Thymus (tissue), 11 donors: ENCODE results near the gene TSEN34. TPM values are rescaled to one million over a fixed set of nuclear protein-coding genes. Genes with fewer than 3 reads are reported as not detected.
"Not testable (repeated sequence)": the region's sequence is repeated elsewhere in the genome, so short reads cannot be mapped to it uniquely, and the experiment has no call there.

Experiments used
- DNase-seq, 9 donors: peaks; one replicate each; pipeline ENCODE4 v3.0.0-alpha.2; 2013; ENCODE audit warnings: low spot score in 9 of 9, low read depth in 6 of 9, missing footprints in 1 of 9
- H3K27ac ChIP-seq, 2 donors: one replicate each; pipeline ENCODE4 v1.5.1; 2013; ENCODE audit warnings: control low read depth in 1 of 2, low read depth in 1 of 2, low read length in 1 of 2, mild to moderate bottlenecking in 1 of 2, moderate library complexity in 1 of 2
- H3K27me3 ChIP-seq, 2 donors: one replicate each; pipeline ENCODE4 v1.5.1; 2013; ENCODE audit warnings: low read length in 1 of 2; ENCODE audit not compliant: control insufficient read depth in 2 of 2, insufficient read depth in 1 of 2
- H3K36me3 ChIP-seq, 2 donors: one replicate each; pipeline ENCODE4 v1.5.1; 2013; ENCODE audit warnings: low read length in 1 of 2, mild to moderate bottlenecking in 1 of 2, moderate library complexity in 1 of 2; ENCODE audit not compliant: control insufficient read depth in 2 of 2, insufficient read depth in 2 of 2
- H3K4me1 ChIP-seq, 2 donors: one replicate each; pipeline ENCODE4 v1.5.1; 2013; ENCODE audit warnings: low read length in 2 of 2; ENCODE audit not compliant: control insufficient read depth in 2 of 2, insufficient read depth in 2 of 2
- H3K4me3 ChIP-seq, 2 donors: one replicate each; pipeline ENCODE4 v1.5.1; 2013; ENCODE audit warnings: low read length in 2 of 2, control low read depth in 1 of 2, mild to moderate bottlenecking in 1 of 2
- H3K9me3 ChIP-seq, 2 donors: one replicate each; pipeline ENCODE4 v1.5.1; 2013; ENCODE audit warnings: low read length in 1 of 2, mild to moderate bottlenecking in 1 of 2; ENCODE audit not compliant: control insufficient read depth in 2 of 2, insufficient read depth in 1 of 2
- WGBS: extraction: QIAGEN DNeasy Blood & Tissue Kit; methylation state at CpG from one replicate; pipeline ENCODE4 v1.1.7; 2013; 5-methylcytosine and 5-hydroxymethylcytosine counted together
- polyA plus RNA-seq: library from polyadenylated mRNA; stranded (reverse); fragments of 200-250 nt; gene quantifications from one replicate; pipeline ENCODE4 v1.2.3, GENCODE V29; 2013
- total RNA-seq: library from RNA; stranded (reverse); fragments of 120-200 nt; gene quantifications from one replicate; pipeline ENCODE4 v1.2.4, GENCODE V29; 2013
- donor health status: healthy.

Gene TSEN34
- total and polyA plus RNA-seq, 2 donors = 24.1 to 38.8 TPM

DNA sequence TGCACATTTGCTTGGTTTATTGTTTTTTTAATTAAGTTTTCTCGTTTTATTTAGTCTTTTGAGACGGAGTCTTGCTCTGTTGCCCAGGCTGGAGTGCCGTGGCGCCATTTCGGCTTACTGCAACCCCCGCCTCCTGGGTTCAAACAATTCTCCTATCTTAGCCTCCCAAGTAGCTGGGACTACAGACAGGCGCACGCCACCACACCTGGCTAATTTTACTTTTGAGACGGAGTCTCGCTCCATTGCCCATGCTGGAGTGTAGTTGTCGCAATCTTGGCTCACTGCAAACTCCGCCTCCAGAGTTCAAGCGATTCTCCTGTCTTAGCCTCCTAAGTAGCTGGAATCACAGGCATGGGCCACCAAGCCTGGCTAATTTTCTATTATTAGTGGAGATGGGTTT lies 10.9 kb downstream of the TSEN34 start:
- WGBS = 82% methylated on average over 13 of the region's 13 CpGs
- Histone ChIP-seq H3K4me3 (peak overlapping the region; percentile 73 to 93), H3K36me3 (peaks cover 48 to 60% of the 10 kb centered on the region in 2 donors), H3K9me3 (no peaks in the 10 kb centered on the region), H3K4me1 (peaks cover 13 to 36% of the 10 kb centered on the region in 2 donors), H3K27me3 (no peaks in the 10 kb centered on the region), H3K27ac (no peak overlapping the region)
- no peak for DNase-seq

DNA sequence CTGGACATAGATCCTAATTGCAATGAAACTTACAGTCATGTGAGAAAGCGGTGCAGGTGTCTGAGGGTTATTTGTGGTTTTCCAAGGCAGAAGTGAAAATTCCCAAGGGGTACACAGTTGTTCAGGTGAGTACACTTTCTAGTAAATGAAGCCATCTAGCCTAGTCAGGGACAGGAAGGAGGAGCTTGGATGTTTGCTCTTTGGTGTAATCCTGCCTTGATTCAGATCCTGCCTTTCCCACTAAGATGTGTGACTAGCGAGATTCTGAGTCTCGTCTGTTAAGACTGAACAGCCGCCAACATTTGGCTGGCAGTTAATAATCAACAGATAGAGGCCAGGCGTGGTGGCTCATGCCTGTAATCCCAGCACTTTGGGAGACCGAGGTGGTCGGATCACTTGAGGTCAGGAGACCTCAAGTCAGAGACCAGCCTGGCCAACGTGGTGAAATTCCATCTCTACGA lies 12.1 kb downstream of the TSEN34 start:
- H3K4me1 ChIP-seq = peaks cover 21 to 44% of the 10 kb centered on the region in 2 donors
- WGBS = 90% methylated on average over 9 of the region's 9 CpGs
- peaks cover 0 to 4% of the 10 kb centered on the region in 2 donors for H3K9me3 ChIP-seq
- H3K27ac ChIP-seq = no peak overlapping the region
- no peak overlapping the region for H3K4me3 ChIP-seq
- no peaks in the 10 kb centered on the region for H3K27me3 ChIP-seq
- H3K36me3 ChIP-seq = peaks cover 57 to 71% of the 10 kb centered on the region in 2 donors
- no peak for DNase-seq

DNA sequence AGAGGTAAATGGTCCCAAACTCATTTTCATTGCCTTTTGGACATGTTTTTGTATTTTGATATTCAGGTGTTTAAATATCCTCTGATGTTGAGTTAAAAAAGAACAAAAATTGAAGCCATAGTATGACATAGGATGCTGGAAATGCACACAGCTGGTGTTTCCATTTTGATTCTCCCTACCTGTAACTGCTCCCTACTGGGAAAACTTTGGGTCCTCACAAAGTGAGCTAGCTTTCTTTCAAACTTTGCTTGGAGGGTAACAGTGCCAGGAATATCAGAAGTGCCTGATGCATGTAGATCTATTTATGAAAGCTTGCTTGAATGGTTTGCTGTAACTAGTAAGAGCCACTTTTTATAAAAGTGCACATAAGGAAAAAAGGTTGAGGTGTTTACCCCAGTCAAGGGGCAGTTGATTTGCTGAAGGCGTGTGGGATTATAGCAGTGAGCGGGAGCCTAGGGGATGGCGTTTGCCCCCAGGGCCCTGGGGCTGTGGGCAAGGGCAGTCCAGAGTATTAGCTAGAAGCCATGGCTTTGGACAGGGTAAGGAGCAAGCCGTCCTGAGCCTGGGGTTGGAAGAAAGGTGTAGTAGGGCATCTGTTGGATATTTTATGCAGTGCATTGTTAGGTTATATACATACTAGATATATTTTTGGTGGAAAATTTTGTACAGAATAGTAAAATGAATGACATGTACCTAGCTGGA lies 13.8 kb downstream of the TSEN34 start:
- peaks cover 66 to 79% of the 10 kb centered on the region in 2 donors for H3K36me3 ChIP-seq

DNA sequence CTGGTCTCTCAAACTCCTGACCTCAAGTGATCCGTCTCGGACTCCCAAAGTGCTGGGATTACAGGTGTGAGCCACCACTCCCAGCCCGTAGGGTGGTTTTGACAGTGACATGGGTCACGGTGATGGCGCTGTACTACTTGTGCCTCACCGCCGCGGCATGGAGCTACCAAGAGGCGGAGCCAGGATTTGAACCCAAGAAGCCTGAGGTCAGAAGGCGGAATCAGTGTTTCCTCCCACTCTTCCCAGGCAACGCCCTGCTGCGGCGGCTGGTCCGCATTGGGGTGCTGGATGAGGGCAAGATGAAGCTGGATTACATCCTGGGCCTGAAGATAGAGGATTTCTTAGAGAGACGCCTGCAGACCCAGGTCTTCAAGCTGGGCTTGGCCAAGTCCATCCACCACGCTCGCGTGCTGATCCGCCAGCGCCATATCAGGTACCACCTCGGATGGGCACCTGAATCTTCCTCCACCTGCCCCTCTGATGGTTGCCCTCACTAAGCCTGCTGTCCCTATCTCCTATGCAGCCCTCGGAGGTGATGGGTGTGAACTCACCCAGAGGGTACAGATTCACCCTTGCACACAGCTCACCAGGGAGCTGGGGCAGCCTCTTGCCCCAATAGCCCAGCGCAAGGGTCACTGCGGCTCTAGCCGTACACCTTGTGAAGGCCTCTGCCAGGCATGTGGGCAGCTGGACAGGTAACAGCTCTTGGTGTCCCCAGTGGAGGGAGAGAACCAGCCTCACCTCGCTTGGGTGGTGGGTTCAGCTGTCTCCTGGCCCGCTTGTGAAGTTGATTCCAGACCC lies 15.1 kb downstream of the TSEN34 start:
- H3K36me3 ChIP-seq = peaks cover 66 to 77% of the 10 kb centered on the region in 2 donors
- 96% methylated on average over 27 of the region's 27 CpGs for whole genome bisulfite sequencing
- no peaks in the 10 kb centered on the region for H3K27me3 ChIP-seq
- peaks cover 28 to 62% of the 10 kb centered on the region in 2 donors for H3K4me1 ChIP-seq
- DNase-seq = no peak
- H3K9me3 ChIP-seq = peaks cover 0 to 5% of the 10 kb centered on the region in 2 donors
- no peak overlapping the region for H3K27ac ChIP-seq
- no peak overlapping the region for H3K4me3 ChIP-seq

More for the DNA sequence above, 13.8 kb downstream of the TSEN34 start:
- Histone ChIP-seq H3K4me3 (no peak overlapping the region), H3K9me3 (peaks cover 0 to 5% of the 10 kb centered on the region in 2 donors), H3K27ac (no peak overlapping the region), H3K27me3 (no peaks in the 10 kb centered on the region), H3K4me1 (peaks cover 28 to 57% of the 10 kb centered on the region in 2 donors)
- no peak for DNase-seq
- WGBS = 94% methylated on average over 4 of the region's 4 CpGs

DNA sequence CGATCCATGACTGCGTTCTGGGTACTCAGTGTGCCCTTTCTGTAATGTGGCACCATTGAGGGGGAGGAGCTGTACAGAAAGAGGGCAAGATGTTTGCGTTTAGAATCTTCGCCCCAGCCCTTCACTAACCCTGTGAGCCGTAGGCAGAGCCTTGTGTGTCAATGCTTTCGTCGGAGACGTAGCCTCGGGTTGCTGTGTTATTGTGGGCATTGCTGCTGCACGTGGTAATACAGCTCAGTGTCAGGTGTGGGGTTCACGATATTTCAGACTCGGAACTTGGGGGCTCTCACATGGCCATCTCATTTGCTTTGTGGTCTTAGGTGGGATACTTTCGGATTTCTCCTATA lies 15.7 kb downstream of the TSEN34 start:
- WGBS = 85% methylated on average over 13 of the region's 13 CpGs
- H3K27me3 ChIP-seq = no peaks in the 10 kb centered on the region
- H3K36me3 ChIP-seq = peaks cover 66 to 71% of the 10 kb centered on the region in 2 donors
- no peak for DNase-seq
- H3K27ac ChIP-seq = no peak overlapping the region
- H3K4me3 ChIP-seq = no peak overlapping the region
- peaks cover 23 to 57% of the 10 kb centered on the region in 2 donors for H3K4me1 ChIP-seq
- peaks cover 0 to 5% of the 10 kb centered on the region in 2 donors for H3K9me3 ChIP-seq

DNA sequence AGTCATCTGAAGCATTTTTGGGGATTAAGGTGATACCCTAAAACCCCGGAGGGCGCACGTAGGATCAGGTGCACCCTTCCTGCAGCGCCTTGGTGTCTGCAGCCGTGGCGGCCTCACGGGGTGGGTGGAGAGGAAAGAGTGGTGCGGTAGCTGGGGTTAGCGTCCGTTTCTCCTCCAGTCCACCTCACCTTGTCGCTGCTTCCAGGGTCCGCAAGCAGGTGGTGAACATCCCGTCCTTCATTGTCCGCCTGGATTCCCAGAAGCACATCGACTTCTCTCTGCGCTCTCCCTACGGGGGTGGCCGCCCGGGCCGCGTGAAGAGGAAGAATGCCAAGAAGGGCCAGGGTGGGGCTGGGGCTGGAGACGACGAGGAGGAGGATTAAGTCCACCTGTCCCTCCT lies 16.1 kb downstream of the TSEN34 start:
- Histone ChIP-seq H3K36me3 (peaks cover 63 to 67% of the 10 kb centered on the region in 2 donors), H3K4me1 (peaks cover 22 to 53% of the 10 kb centered on the region in 2 donors), H3K27ac (peak overlapping the region in 1 of 2 donors; percentile 33)
- H3K9me3 ChIP-seq, H3K27me3 ChIP-seq, DNase-seq, H3K4me3 ChIP-seq: not testable (repeated sequence)
- 87% methylated on average over 23 of the region's 23 CpGs for WGBS

DNA sequence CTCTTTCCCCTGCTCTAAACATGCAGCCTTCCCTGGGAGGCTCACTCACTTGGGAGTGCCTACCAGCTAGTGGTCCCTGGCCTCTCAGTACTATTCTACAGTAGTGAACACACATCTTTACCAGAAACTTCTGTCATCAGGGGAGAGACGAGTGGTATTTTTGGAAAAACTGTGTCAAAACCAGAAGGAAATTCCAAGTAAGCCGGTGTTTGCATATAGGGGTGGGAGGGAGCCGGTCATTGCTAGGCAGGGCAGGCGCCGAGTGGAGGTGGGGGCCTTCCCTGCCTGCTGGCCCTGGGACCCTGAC lies 16.5 kb downstream of the TSEN34 start:
- DNase-seq = no peak

DNA sequence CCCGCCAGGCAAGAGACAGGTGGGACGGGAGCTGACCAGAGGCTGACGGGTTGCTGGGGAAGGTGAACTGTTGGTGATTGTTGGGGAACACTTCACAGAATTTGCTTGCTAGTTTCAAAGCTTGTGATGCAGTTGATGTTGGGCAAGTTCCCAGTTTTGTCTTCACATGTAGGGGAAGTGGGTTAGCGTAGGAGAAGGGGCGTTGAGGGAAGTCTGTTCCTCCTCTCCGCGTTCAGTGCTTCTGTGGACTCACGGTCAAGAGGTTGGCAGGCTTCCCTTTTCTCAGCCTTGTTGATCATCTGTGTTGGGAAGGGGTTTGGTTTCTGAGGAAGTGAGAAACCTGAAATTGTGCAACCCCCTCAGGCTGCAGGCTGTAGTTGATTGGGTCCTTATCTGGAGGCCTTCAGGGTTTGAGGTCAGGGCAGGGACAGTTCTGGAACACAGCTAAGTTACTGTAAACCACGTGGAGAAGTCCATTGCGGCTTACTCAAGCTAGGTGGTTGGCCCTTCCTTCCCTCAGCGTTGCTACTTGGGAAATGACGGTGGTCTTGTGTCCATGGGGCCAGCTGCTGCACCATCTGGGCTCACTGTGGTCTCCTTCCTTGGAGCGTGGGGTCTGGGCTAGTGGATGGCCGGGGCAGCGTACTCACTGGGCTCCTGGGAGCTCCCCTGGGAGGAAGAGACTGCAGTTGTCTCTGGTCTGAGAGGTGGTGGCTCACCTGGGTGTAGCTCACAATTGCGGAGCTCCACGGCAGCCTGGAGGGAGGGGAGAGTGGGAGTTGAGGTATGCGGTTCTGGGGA lies 17.1 kb downstream of the TSEN34 start:
- peak in 1 of 9 donors; percentile 56 for DNase-seq
- 26% methylated on average over 18 of the region's 18 CpGs for WGBS
- H3K4me3 ChIP-seq = no peak overlapping the region
- H3K27me3 ChIP-seq = no peaks in the 10 kb centered on the region
- H3K4me1 ChIP-seq = peaks cover 19 to 43% of the 10 kb centered on the region in 2 donors
- peaks cover 53 to 57% of the 10 kb centered on the region in 2 donors for H3K36me3 ChIP-seq
- peak overlapping the region; percentile 37 to 61 for H3K27ac ChIP-seq
- peaks cover 0 to 5% of the 10 kb centered on the region in 2 donors for H3K9me3 ChIP-seq

More for the DNA sequence above, 16.5 kb downstream of the TSEN34 start:
- WGBS = 24% methylated on average over 5 of the region's 5 CpGs
- Histone ChIP-seq H3K4me3 (no peak overlapping the region), H3K36me3 (peaks cover 59 to 63% of the 10 kb centered on the region in 2 donors), H3K27me3 (no peaks in the 10 kb centered on the region), H3K4me1 (peaks cover 19 to 48% of the 10 kb centered on the region in 2 donors), H3K27ac (peak overlapping the region; percentile 32 to 37), H3K9me3 (peaks cover 0 to 5% of the 10 kb centered on the region in 2 donors)
